Caco-2 (cell line): ENCODE results near the gene ACTR6. TPM values are rescaled to one million over a fixed set of nuclear protein-coding genes. Genes with fewer than 3 reads are reported as not detected.

Experiments
- BruUV-seq: library from RNA; stranded (reverse); fragments of 400-500 nt; replicated peaks from 2 replicates; lab custom pipeline; 2021; lab: Mats Ljungman, UMichigan
- CTCF ChIA-PET: fragments of 300-600 bp; sonication (Branson Sonifier 250); formaldehyde crosslinking; loops from one replicate; lab custom pipeline; 2022; ENCODE audit warnings: antibody characterized with exemption; lab: Charles Lee
- POLR2A ChIA-PET: fragments of 300-600 bp; sonication (Branson Sonifier 250); formaldehyde crosslinking; loops from one replicate; lab custom pipeline; 2022; ENCODE audit warnings: antibody characterized with exemption; lab: Charles Lee
- DNase-seq, 2 experiments: peaks; one replicate each; pipeline versions ENCODE4 v3.0.0 to v3.0.0-alpha.2; 2020 to 2022
- H3K27me3 ChIP-seq: replicated peaks from 2 replicates; pipeline ENCODE4 v1.6.0; 2011; ENCODE audit warnings: low read length; ENCODE audit not compliant: control insufficient read depth, insufficient read depth
- H3K36me3 ChIP-seq: 2 replicates; pipeline ENCODE4 v1.5.1; 2011; ENCODE audit warnings: low read length; ENCODE audit not compliant: control insufficient read depth, insufficient read depth
- H3K4me1 ChIP-seq: fragments of 250-450 bp; sonication (Bioruptor Pico); 2 replicates; pipeline ENCODE4 v1.5.1; 2020; ENCODE audit warnings: mild to moderate bottlenecking
- H3K4me3 ChIP-seq: 2 replicates; pipeline ENCODE4 v1.5.1; 2011; ENCODE audit warnings: low read depth, mild to moderate bottlenecking, control low read depth, low read length
- H3K9me3 ChIP-seq: fragments of 250-450 bp; sonication (Bioruptor Pico); 2 replicates; pipeline ENCODE4 v1.5.1; 2020; ENCODE audit warnings: mild to moderate bottlenecking, moderate library complexity
- H3K27ac Mint-ChIP-seq: one replicate; pipeline ENCODE4 v1.8.0; 2022; ENCODE audit warnings: mixed read lengths; ENCODE audit not compliant: unreplicated experiment
- H3K27me3 Mint-ChIP-seq: one replicate; pipeline ENCODE4 v1.8.0; 2022; ENCODE audit warnings: mixed read lengths; ENCODE audit not compliant: insufficient read depth, unreplicated experiment
- H3K36me3 Mint-ChIP-seq: one replicate; pipeline ENCODE4 v1.8.0; 2022; ENCODE audit warnings: mild to moderate bottlenecking, mixed read lengths; ENCODE audit not compliant: insufficient read depth, unreplicated experiment
- H3K4me1 Mint-ChIP-seq: one replicate; pipeline ENCODE4 v1.8.0; 2022; ENCODE audit warnings: low read depth, mixed read lengths; ENCODE audit not compliant: unreplicated experiment
- H3K4me3 Mint-ChIP-seq: one replicate; pipeline ENCODE4 v1.8.0; 2022; ENCODE audit warnings: mild to moderate bottlenecking, moderate library complexity, mixed read lengths; ENCODE audit not compliant: unreplicated experiment
- H3K9me3 Mint-ChIP-seq: one replicate; pipeline ENCODE4 v1.8.0; 2022; ENCODE audit warnings: mixed read lengths; ENCODE audit not compliant: unreplicated experiment
- CTCF ChIP-seq, 2 experiments: fragments of 200-600 bp in 1 of 2; IDR thresholded peaks; 1 replicate in 1 of 2; 2 replicates in 1 of 2; pipeline versions ENCODE4 v1.5.1 to v1.8.0; 2011 to 2022; ENCODE audit warnings: antibody characterized with exemption in 1 of 2, control low read depth in 1 of 2, inconsistent platforms in 1 of 2, low read depth in 1 of 2, low read length in 1 of 2, mild to moderate bottlenecking in 1 of 2, moderate library complexity in 1 of 2; ENCODE audit not compliant: insufficient read depth in 1 of 2, severe bottlenecking in 1 of 2, unreplicated experiment in 1 of 2
- intact Hi-C: fragments of 100-400 bp; cut with micrococcal nuclease; formaldehyde crosslinking; loops from one replicate; pipeline ENCODE4 v1.10.0; 2022; ENCODE audit not compliant: unreplicated experiment
- total RNA-seq: library from RNA; stranded (reverse); gene quantifications from 2 replicates; pipeline ENCODE4 v1.2.3, GENCODE V29; 2022

ACTR6 gene
- total RNA-seq, 1 experiment from 2014 or later = 26.0 TPM

DNA sequence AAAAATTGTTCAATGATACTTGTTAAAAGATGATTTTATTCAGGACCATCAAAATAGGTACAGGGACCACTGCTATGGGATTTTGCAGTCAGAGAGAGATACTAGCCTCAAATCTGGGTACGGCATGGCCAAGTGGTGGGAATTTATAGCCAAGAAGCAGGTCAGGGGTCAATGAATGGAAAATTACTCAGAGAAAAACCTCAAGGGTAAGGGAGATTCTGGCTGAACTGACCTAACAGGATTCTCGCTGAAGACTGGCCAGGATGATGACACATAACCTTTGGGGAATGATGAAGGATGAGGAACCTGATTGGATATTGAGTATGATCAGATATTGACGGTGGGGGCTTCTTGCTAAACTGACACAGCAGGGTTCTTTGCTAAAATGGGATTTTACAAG is 33.6 kb downstream of the ACTR6 start:
- H3K4me3 ChIP-seq = no peak overlapping the region
- DNase-seq = peak in 1 of 2 experiments; percentile 54
- peaks cover 15% of the 10 kb centered on the region for H3K4me1 ChIP-seq
- Mint-ChIP-seq H3K27me3 (no peaks in the 10 kb centered on the region), H3K4me3 (peak overlapping the region; percentile 23), H3K36me3 (peaks cover 8% of the 10 kb centered on the region), H3K27ac (no peak overlapping the region), H3K9me3 (no peaks in the 10 kb centered on the region), H3K4me1 (peaks cover 19% of the 10 kb centered on the region)
- TF ChIP-seq CTCF (IDR thresholded peaks at IDR 0.05; ENCODE audit: insufficient read depth in 1 of 2, low read depth in 1 of 2, low read length in 1 of 2, severe bottlenecking in 1 of 2, unreplicated experiment in 1 of 2) = no peak
- no peaks in the 10 kb centered on the region for H3K9me3 ChIP-seq
- no peaks in the 10 kb centered on the region for H3K27me3 ChIP-seq
- intact Hi-C loops = loop anchor here (1.0 to 10.0 kb wide), 5 partner anchors 33 to 503 kb away; partner anchors contain the start of genes DEPDC4 and SCYL2
- BruUV-seq = no TSS peak
- no peaks in the 10 kb centered on the region for H3K36me3 ChIP-seq
- CTCF ChIA-PET = interaction anchor here (1.0 kb wide), 2 partner anchors 80 to 111 kb away, joined by 3 to 4 read pairs; no protein-coding TSS in a partner anchor
- POLR2A ChIA-PET = no interaction called here

GRCh38 chr12:100234591-100235304 is 34.1 kb downstream of the ACTR6 start:
- H3K36me3 Mint-ChIP-seq = peaks cover 8% of the 10 kb centered on the region
- ChIA-PET POLR2A (no interaction called here), CTCF (interaction anchor here (0.5 to 1.0 kb wide), 5 partner anchors 20 to 319 kb away, joined by 3 to 5 read pairs (median 3); no protein-coding TSS in a partner anchor)
- DNase-seq = peak in 1 of 2 experiments; percentile 31
- BruUV-seq = no TSS peak
- Histone ChIP-seq H3K27me3 (no peaks in the 10 kb centered on the region), H3K36me3 (no peaks in the 10 kb centered on the region), H3K4me3 (no peak overlapping the region), H3K9me3 (no peaks in the 10 kb centered on the region), H3K4me1 (peaks cover 9% of the 10 kb centered on the region)
- no peak overlapping the region for H3K27ac Mint-ChIP-seq
- no peaks in the 10 kb centered on the region for H3K27me3 Mint-ChIP-seq
- TF ChIP-seq CTCF (IDR thresholded peaks at IDR 0.05; ENCODE audit: insufficient read depth in 1 of 2, low read depth in 1 of 2, low read length in 1 of 2, severe bottlenecking in 1 of 2, unreplicated experiment in 1 of 2) = peak; percentile 53 to 64
- intact Hi-C loops = loop anchor here (1.0 to 10.0 kb wide), 5 partner anchors 32 to 503 kb away; partner anchors contain the start of genes DEPDC4 and SCYL2
- H3K4me1 Mint-ChIP-seq = peaks cover 13% of the 10 kb centered on the region
- peak overlapping the region; percentile 23 for H3K4me3 Mint-ChIP-seq
- H3K9me3 Mint-ChIP-seq = no peaks in the 10 kb centered on the region

GRCh38 chr12:100238801-100239200 is 38.2 kb downstream of the ACTR6 start:
- no peak overlapping the region for H3K4me3 Mint-ChIP-seq
- H3K27ac Mint-ChIP-seq = no peak overlapping the region
- peaks cover 8% of the 10 kb centered on the region for H3K4me1 Mint-ChIP-seq
- no peak for TF ChIP-seq CTCF (IDR thresholded peaks at IDR 0.05; ENCODE audit: insufficient read depth in 1 of 2, low read depth in 1 of 2, low read length in 1 of 2, severe bottlenecking in 1 of 2, unreplicated experiment in 1 of 2)
- H3K9me3 ChIP-seq = no peaks in the 10 kb centered on the region
- no peaks in the 10 kb centered on the region for H3K27me3 Mint-ChIP-seq
- no peak overlapping the region for H3K4me3 ChIP-seq
- peaks cover 8% of the 10 kb centered on the region for H3K36me3 Mint-ChIP-seq
- intact Hi-C loops = loop anchor here (10.0 kb wide), 1 partner anchor 156 kb away; no protein-coding TSS in a partner anchor
- no TSS peak for BruUV-seq
- CTCF ChIA-PET = no interaction called here
- H3K4me1 ChIP-seq = peaks cover 8% of the 10 kb centered on the region
- DNase-seq = no peak
- H3K27me3 ChIP-seq = no peaks in the 10 kb centered on the region
- POLR2A ChIA-PET = no interaction called here
- H3K36me3 ChIP-seq = no peaks in the 10 kb centered on the region
- H3K9me3 Mint-ChIP-seq = no peaks in the 10 kb centered on the region
